GM12878 (cell line): Measurements from ENCODE around the gene CILP. TPM values are rescaled to one million over a fixed set of nuclear protein-coding genes. Genes with fewer than 3 reads are reported as not detected.

Source experiments
- ATAC-seq: fragments of 200-7000 bp; cut with Tn5 transposase; 3 replicates; pipeline ENCODE4 v1.9.1; 2020; ENCODE audit warnings: mild to moderate bottlenecking, moderate library complexity
- BruUV-seq: library from RNA; stranded (reverse); fragments of 400-500 nt; replicated peaks from 2 replicates; lab custom pipeline; 2021; lab: Mats Ljungman, UMichigan
- CTCF ChIA-PET: fragments of 300-600 bp; sonication (Branson Sonifier 250); formaldehyde crosslinking; extraction: SDS; loops from one replicate; lab custom pipeline; 2021; ENCODE audit warnings: inconsistent platforms; lab: Yijun Ruan, JAX
- POLR2A ChIA-PET: fragments of 350-600 bp; formaldehyde crosslinking; extraction: SDS; loops from one replicate; lab custom pipeline; 2021; ENCODE audit warnings: inconsistent platforms; lab: Charles Lee
- RAD21 ChIA-PET: fragments of 300-600 bp; sonication (Branson Sonifier 250); formaldehyde crosslinking; loops from one replicate; lab custom pipeline; 2023; ENCODE audit warnings: antibody characterized with exemption; ENCODE audit not compliant: unreplicated experiment; lab: Charles Lee
- SMC1A ChIA-PET: fragments of 300-600 bp; sonication (Branson Sonifier 250); formaldehyde crosslinking; loops from one replicate; lab custom pipeline; 2023; ENCODE audit not compliant: unreplicated experiment, uncharacterized antibody; lab: Charles Lee
- DNase-seq: peaks from one replicate; pipeline ENCODE4 v3.0.0-alpha.2; 2011; ENCODE audit warnings: low read depth, low spot score
- FAIRE-seq: peaks from 3 replicates; lab custom pipeline; 2011; peaks lifted over from hg19 to GRCh38; lab: Jason Lieb, UNC
- H2AFZ ChIP-seq: 2 replicates; pipeline ENCODE4 v1.6.0; 2011; ENCODE audit warnings: low read depth, low read length, control low read depth; ENCODE audit not compliant: control insufficient read depth
- H3K27ac ChIP-seq: 2 replicates; pipeline ENCODE4 v1.5.1; 2011; ENCODE audit warnings: control low read depth; ENCODE audit not compliant: control insufficient read depth, insufficient read depth
- H3K27me3 ChIP-seq, 2 experiments: replicated peaks in 1 of 2; 2 replicates each; pipeline versions ENCODE4 v1.6.0 to v1.6.1; 2011; ENCODE audit warnings: low read length in 1 of 2; ENCODE audit not compliant: control insufficient read depth in 2 of 2, insufficient read depth in 2 of 2
- H3K36me3 ChIP-seq, 2 experiments: 2 replicates each; pipeline ENCODE4 v1.5.1; 2011; ENCODE audit warnings: low read length in 1 of 2; ENCODE audit not compliant: control insufficient read depth in 2 of 2, insufficient read depth in 2 of 2
- H3K4me1 ChIP-seq: 2 replicates; pipeline ENCODE4 v1.6.1; 2011; ENCODE audit warnings: mild to moderate bottlenecking, low read length, moderate library complexity, mixed read lengths; ENCODE audit not compliant: control insufficient read depth, insufficient read depth
- H3K4me2 ChIP-seq: 2 replicates; pipeline ENCODE4 v1.6.0; 2011; ENCODE audit warnings: control low read depth; ENCODE audit not compliant: control insufficient read depth, insufficient read depth
- H3K4me3 ChIP-seq: fragments of 200-600 bp; sonication (generic); 2 replicates; pipeline ENCODE4 v1.5.1; 2016
- H3K79me2 ChIP-seq: 2 replicates; pipeline ENCODE4 v1.6.0; 2011; ENCODE audit warnings: low read length; ENCODE audit not compliant: control insufficient read depth, insufficient read depth
- H3K9ac ChIP-seq: 2 replicates; pipeline ENCODE4 v1.8.0; 2011; ENCODE audit warnings: low read length, control low read depth, mixed read lengths; ENCODE audit not compliant: control insufficient read depth, insufficient read depth
- H3K9me3 ChIP-seq: replicated peaks from 3 replicates; pipeline ENCODE4 v1.5.1; 2011; ENCODE audit warnings: mild to moderate bottlenecking, low read length; ENCODE audit not compliant: control insufficient read depth, insufficient read depth
- H4K20me1 ChIP-seq: 2 replicates; pipeline ENCODE4 v1.6.0; 2011; ENCODE audit not compliant: control insufficient read depth, insufficient read depth
- ATF7 ChIP-seq: fragments of 450-650 bp; IDR thresholded peaks from 2 replicates; pipeline ENCODE4 v1.6.1; 2016; ENCODE audit warnings: low read depth, mild to moderate bottlenecking
- CHD4 ChIP-seq: fragments of 200-600 bp; sonication (generic); IDR thresholded peaks from 2 replicates; pipeline ENCODE4 v1.6.1; 2016; ENCODE audit warnings: mild to moderate bottlenecking
- CUX1 ChIP-seq: IDR thresholded peaks from 2 replicates; pipeline ENCODE4 v1.6.1; 2012; ENCODE audit warnings: improper control_type of control experiment, low read depth, low read length; ENCODE audit not compliant: insufficient replicate concordance
- EED ChIP-seq: sonication (generic); IDR thresholded peaks from 2 replicates; pipeline ENCODE4 v1.6.1; 2016; ENCODE audit warnings: antibody characterized with exemption, low read depth
- EP300 ChIP-seq, 2 experiments: fragments of 150-350 bp in 1 of 2; IDR thresholded peaks; 2 replicates each; pipeline ENCODE4 v1.6.1; 2011 to 2012; ENCODE audit warnings: low read depth in 2 of 2, low read length in 2 of 2, borderline replicate concordance in 1 of 2, improper control_type of control experiment in 1 of 2, inconsistent platforms in 1 of 2; ENCODE audit not compliant: control insufficient read depth in 1 of 2
- HCFC1 ChIP-seq: fragments of 150-350 bp; IDR thresholded peaks from 2 replicates; pipeline ENCODE4 v1.6.1; 2014; ENCODE audit warnings: low read length
- MEF2A ChIP-seq: IDR thresholded peaks from 2 replicates; pipeline ENCODE4 v1.6.1; 2011; ENCODE audit warnings: low read depth, mild to moderate bottlenecking, low read length, moderate library complexity; ENCODE audit not compliant: insufficient read depth
- NFIC ChIP-seq: IDR thresholded peaks from 2 replicates; pipeline ENCODE4 v1.6.1; 2012; ENCODE audit warnings: low read depth, mild to moderate bottlenecking, inconsistent platforms, low read length, moderate library complexity
- NFYB ChIP-seq: IDR thresholded peaks from 2 replicates; pipeline ENCODE4 v1.6.1; 2011; ENCODE audit warnings: low read depth, mild to moderate bottlenecking, low read length, improper control_type of control experiment, moderate library complexity; ENCODE audit not compliant: insufficient read depth
- NR2C1 ChIP-seq: fragments of 450-650 bp; IDR thresholded peaks from 2 replicates; pipeline ENCODE4 v1.6.1; 2017; ENCODE audit warnings: antibody characterized with exemption, mild to moderate bottlenecking, moderate library complexity
- TCF7 ChIP-seq: IDR thresholded peaks from 2 replicates; pipeline ENCODE4 v1.6.1; 2014; ENCODE audit warnings: antibody characterized with exemption, borderline replicate concordance
- ZNF274 ChIP-seq: IDR thresholded peaks from one replicate; pipeline ENCODE4 v1.8.0; 2011; ENCODE audit not compliant: insufficient read length, insufficient read depth
- WGBS: methylation state at CpG from one replicate; pipeline ENCODE4 v1.1.6; 2016; ENCODE audit warnings: low lambda C conversion rate; ENCODE audit not compliant: insufficient replicate concordance, insufficient coverage; ENCODE audit errors: missing lambda C conversion rate; 5-methylcytosine and 5-hydroxymethylcytosine counted together
- in situ Hi-C: fragments of 300-500 bp; cut with MboI; formaldehyde crosslinking; loops from 9 replicates; pipeline ENCODE4 v1.14.3; 2018; ENCODE audit warnings: mixed read lengths
- intact Hi-C: fragments of 100-400 bp; cut with micrococcal nuclease; formaldehyde crosslinking; loops from one replicate; pipeline ENCODE4 v1.14.2; 2022; ENCODE audit not compliant: unreplicated experiment
- polyA plus RNA-seq, 11 experiments: library from polyadenylated mRNA; depleted of rRNA in 4 of 11; unstranded in 6 of 11; stranded (reverse) in 5 of 11; fragments of >200 nt; fragmentation: Nextera tagmentation in 4 of 11; fragmentation: Illumina TruSeq in 1 of 11; extraction: Ambion mirVana in 4 of 11; extraction: Trizol in 1 of 11; gene quantifications; 1 replicate in 1 of 11; 2 replicates in 10 of 11; pipeline versions ENCODE4 v1.2.1 to v1.2.3, GENCODE V29; 2011 to 2016; ENCODE audit warnings: inconsistent platforms in 2 of 11, missing spikeins in 2 of 11, low read depth in 1 of 11
- total RNA-seq, 4 experiments: library from RNA; depleted of rRNA in 3 of 4; stranded (reverse); fragments of >200 nt in 3 of 4; fragmentation: Illumina TruSeq in 1 of 4; extraction: Trizol in 1 of 4; gene quantifications; 2 replicates each; pipeline versions ENCODE4 v1.2.1 to v1.2.3, GENCODE V29; 2013 to 2021
- TF ChIP-seq, protein P1 (sequence below): fragments of 450-650 bp; formaldehyde crosslinking; IDR thresholded peaks from 2 replicates; pipeline ENCODE4 v1.4.0; 2022; ENCODE audit warnings: mild to moderate bottlenecking, moderate library complexity

Gene CILP
- total and polyA plus RNA-seq, 10 of the 15 experiments (the other 5 are each of a cell fraction or from before 2014, with no cell fraction given) = 0.03 to 0.06 (median 0.04) TPM; not detected in 4

GRCh38 chr15:65245096-65245856, 34.0 kb upstream of the CILP start:
- H3K9ac ChIP-seq = no peak overlapping the region

More at GRCh38 chr15:65245096-65245856, 34.0 kb upstream of the CILP start:
- SMC1A ChIA-PET = interaction anchor here (0.7 to 1.4 kb wide), 2 partner anchors 40 to 144 kb away, joined by 3 read pairs; no protein-coding TSS in a partner anchor
- Histone ChIP-seq H3K4me1 (peaks cover 10% of the 10 kb centered on the region), H3K79me2 (no peaks in the 10 kb centered on the region), H3K27me3 (no peaks in the 10 kb centered on the region), H3K27ac (no peak overlapping the region), H3K9me3 (no peaks in the 10 kb centered on the region), H2AFZ (no peak overlapping the region), H3K4me2 (no peak overlapping the region), H3K4me3 (no peak overlapping the region), H4K20me1 (no peaks in the 10 kb centered on the region), H3K36me3 (no peaks in the 10 kb centered on the region)
- in situ Hi-C loops = no loop called here
- WGBS = 70% methylated on average over 11 of the region's 11 CpGs
- CTCF ChIA-PET = interaction anchor here (1.2 kb wide), 1 partner anchor 59 kb away, joined by 3 read pairs; no protein-coding TSS in a partner anchor
- BruUV-seq = no TSS peak
- no peak for FAIRE-seq
- POLR2A ChIA-PET = no interaction called here
- TF ChIP-seq NFYB (no peak), NR2C1 (no peak), ZNF274 (no peak), TCF7 (no peak), CUX1 (no peak), EED (no peak), NFIC (no peak), MEF2A (no peak), ATF7 (no peak), HCFC1 (no peak), EP300 (IDR thresholded peaks at IDR 0.05; ENCODE audit: borderline replicate concordance in 1 of 2, control insufficient read depth in 1 of 2, low read depth in 2 of 2, low read length in 2 of 2) (no peak), CHD4 (no peak)
- TF ChIP-seq, protein P1, sequence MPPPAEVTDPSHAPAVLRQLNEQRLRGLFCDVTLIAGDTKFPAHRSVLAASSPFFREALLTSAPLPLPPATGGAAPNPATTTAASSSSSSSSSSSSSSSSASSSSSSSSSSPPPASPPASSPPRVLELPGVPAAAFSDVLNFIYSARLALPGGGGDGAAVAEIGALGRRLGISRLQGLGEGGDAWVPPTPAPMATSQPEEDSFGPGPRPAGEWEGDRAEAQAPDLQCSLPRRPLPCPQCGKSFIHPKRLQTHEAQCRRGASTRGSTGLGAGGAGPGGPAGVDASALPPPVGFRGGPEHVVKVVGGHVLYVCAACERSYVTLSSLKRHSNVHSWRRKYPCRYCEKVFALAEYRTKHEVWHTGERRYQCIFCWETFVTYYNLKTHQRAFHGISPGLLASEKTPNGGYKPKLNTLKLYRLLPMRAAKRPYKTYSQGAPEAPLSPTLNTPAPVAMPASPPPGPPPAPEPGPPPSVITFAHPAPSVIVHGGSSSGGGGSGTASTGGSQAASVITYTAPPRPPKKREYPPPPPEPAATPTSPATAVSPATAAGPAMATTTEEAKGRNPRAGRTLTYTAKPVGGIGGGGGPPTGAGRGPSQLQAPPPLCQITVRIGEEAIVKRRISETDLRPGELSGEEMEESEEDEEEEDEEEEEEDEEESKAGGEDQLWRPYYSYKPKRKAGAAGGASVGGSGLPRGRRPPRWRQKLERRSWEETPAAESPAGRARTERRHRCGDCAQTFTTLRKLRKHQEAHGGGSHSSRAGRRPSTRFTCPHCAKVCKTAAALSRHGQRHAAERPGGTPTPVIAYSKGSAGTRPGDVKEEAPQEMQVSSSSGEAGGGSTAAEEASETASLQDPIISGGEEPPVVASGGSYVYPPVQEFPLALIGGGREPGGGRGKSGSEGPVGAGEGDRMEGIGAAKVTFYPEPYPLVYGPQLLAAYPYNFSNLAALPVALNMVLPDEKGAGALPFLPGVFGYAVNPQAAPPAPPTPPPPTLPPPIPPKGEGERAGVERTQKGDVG = no peak
- RAD21 ChIA-PET = interaction anchor here (1.4 kb wide), 1 partner anchor 12 kb away, joined by 3 read pairs; no protein-coding TSS in a partner anchor
- no peak; the same call in 2 of the 3 replicates for ATAC-seq
- intact Hi-C loops = no loop called here
- no peak for DNase-seq
